Mammary epithelial cell (primary cell): ENCODE data around the gene NCKAP5.

Experiments used
- EZH2 ChIP-seq: IDR thresholded peaks from 2 replicates; pipeline ENCODE4 v1.6.1; 2012; ENCODE audit warnings: low read length, inconsistent platforms, borderline replicate concordance
- TF ChIP-seq, protein P1 (sequence below), 2 donors: IDR thresholded peaks in 1 of 2; conservative IDR thresholded peaks in 1 of 2; 2 replicates each; pipeline ENCODE4 v1.5.1; 2011 to 2012; ENCODE audit warnings: inconsistent platforms in 2 of 2, low read length in 2 of 2, mild to moderate bottlenecking in 2 of 2, control low read depth in 1 of 2, low read depth in 1 of 2; ENCODE audit not compliant: insufficient read depth in 1 of 2; ENCODE audit errors: extremely low read depth in 1 of 2

DNA sequence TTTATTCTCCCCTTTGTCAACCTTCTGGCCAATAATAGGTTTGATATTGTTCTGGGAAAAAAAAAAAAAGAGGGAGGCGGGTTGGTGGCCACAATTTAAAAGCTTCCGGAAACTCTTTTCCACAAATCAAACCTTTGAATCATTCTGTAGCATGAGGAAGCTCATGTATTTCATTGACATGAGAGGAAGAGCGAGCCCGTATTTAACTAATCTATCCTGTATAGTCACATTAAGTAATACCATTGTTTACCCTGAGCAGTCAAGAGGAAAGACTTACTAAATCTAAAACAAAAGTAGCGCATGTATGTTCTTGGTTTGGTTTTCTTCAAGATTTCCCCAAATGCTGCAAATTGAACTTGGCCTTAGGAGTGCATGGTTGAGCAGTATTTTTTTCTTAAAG, 120.1 kb downstream of the NCKAP5 start:
- no peak for TF ChIP-seq EZH2
- TF ChIP-seq, protein P1, sequence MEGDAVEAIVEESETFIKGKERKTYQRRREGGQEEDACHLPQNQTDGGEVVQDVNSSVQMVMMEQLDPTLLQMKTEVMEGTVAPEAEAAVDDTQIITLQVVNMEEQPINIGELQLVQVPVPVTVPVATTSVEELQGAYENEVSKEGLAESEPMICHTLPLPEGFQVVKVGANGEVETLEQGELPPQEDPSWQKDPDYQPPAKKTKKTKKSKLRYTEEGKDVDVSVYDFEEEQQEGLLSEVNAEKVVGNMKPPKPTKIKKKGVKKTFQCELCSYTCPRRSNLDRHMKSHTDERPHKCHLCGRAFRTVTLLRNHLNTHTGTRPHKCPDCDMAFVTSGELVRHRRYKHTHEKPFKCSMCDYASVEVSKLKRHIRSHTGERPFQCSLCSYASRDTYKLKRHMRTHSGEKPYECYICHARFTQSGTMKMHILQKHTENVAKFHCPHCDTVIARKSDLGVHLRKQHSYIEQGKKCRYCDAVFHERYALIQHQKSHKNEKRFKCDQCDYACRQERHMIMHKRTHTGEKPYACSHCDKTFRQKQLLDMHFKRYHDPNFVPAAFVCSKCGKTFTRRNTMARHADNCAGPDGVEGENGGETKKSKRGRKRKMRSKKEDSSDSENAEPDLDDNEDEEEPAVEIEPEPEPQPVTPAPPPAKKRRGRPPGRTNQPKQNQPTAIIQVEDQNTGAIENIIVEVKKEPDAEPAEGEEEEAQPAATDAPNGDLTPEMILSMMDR (conservative IDR thresholded peaks at IDR 0.05 in 1 of 2, IDR thresholded peaks at IDR 0.05 in 1 of 2; ENCODE audit: extremely low read depth in 1 of 2, insufficient read depth in 1 of 2, low read depth in 1 of 2, low read length in 2 of 2), result no peak
